ENCODE measurements around the gene RASGRP2. TPM values are rescaled to one million over a fixed set of nuclear protein-coding genes. Genes with fewer than 3 reads are reported as not detected.
A peak's percentile ranks its signal among the peaks of the same experiment; 100 is the strongest.

The RASGRP2 gene
- total RNA-seq, 2 donors from 2014 or later, result 11.0 to 21.6 TPM

DNA sequence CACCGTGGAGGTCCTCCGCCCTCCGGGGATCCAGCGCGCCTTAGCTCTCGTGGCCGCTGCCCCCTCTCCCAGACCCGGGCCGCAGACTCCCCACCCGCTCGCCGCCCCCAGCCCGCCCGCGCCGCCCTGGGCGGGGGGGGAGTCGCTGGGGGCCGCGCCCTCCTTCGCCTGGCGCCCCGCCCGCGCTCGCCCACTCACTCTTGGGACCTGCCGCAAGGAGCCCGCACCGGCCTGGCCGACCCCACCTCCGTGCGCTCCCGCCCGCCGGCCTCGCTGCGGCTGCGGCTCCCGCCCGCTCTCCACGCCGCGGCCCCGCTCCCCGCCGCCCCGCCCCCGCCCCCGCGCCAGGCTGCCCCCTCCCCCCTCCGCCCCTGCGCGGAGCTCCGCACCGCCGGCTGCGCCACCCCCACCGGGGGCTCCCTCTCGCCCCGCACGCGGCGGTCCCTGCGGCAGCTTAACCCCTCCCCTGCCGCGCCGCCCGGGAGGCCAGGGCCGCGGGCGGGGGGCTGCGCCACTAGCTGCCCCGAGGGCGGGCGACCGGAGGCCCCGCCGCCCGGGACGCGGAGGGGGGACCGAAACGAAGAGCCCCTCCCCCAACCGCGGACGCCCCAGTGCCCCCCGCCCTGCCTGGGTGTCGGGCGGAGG, 724 bp upstream of the RASGRP2 start:
- H3K4me1 Mint-ChIP-seq, result peaks cover 14% of the 10 kb centered on the region
- H3K9me3 Mint-ChIP-seq, result no peaks in the 10 kb centered on the region
- H3K27ac Mint-ChIP-seq, result peak overlapping the region; percentile 82
- no peaks in the 10 kb centered on the region for H3K36me3 Mint-ChIP-seq (ENCODE audit: low read depth)
- H3K4me3 Mint-ChIP-seq, result peak overlapping the region; percentile 94
- H3K27me3 Mint-ChIP-seq, result no peaks in the 10 kb centered on the region
- ATAC-seq (replicated peaks), result no peak

DNA sequence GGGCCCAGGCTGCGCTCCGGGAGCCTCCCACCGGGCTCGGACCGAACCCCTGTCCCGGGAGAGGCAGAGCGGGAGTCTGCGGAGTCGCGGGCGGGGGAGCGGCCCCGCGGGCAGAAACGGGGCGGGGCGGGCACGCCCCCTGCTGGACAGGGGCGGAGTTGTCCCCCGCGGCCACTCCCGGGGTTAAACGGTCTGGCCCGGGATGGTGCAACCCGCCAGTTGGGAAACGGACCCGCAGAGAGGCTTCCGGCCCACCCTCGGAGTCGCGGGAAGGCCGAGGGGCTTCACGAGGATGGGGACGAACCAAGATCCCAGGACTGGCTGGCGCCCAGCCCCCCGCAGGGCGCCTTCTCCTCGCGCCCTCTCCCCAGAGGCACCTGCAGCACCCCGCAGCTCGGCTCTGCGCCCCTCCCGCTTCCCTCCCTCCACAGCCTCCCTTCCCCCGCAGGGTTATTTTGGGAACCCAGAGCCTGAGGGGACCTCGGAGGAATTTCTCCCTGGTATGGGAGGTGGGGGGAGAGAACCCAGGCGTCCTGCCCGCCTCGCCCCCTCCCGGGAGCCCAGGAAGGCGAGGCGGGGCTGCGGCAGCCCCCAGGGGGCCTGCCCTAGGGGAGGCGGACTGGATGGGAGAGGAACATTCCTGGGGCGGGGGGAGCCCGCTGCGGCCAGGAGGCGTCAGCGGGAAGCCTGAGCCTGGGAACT, 902 bp downstream of the RASGRP2 start:
- H3K9me3 Mint-ChIP-seq, result no peaks in the 10 kb centered on the region
- no peaks in the 10 kb centered on the region for H3K27me3 Mint-ChIP-seq
- ATAC-seq (replicated peaks), result peak; percentile 67
- no peak overlapping the region for H3K27ac Mint-ChIP-seq
- peaks cover 14% of the 10 kb centered on the region for H3K4me1 Mint-ChIP-seq
- H3K36me3 Mint-ChIP-seq (ENCODE audit: low read depth), result peaks cover under 1% of the 10 kb centered on the region
- H3K4me3 Mint-ChIP-seq, result peak overlapping the region; percentile 94

DNA sequence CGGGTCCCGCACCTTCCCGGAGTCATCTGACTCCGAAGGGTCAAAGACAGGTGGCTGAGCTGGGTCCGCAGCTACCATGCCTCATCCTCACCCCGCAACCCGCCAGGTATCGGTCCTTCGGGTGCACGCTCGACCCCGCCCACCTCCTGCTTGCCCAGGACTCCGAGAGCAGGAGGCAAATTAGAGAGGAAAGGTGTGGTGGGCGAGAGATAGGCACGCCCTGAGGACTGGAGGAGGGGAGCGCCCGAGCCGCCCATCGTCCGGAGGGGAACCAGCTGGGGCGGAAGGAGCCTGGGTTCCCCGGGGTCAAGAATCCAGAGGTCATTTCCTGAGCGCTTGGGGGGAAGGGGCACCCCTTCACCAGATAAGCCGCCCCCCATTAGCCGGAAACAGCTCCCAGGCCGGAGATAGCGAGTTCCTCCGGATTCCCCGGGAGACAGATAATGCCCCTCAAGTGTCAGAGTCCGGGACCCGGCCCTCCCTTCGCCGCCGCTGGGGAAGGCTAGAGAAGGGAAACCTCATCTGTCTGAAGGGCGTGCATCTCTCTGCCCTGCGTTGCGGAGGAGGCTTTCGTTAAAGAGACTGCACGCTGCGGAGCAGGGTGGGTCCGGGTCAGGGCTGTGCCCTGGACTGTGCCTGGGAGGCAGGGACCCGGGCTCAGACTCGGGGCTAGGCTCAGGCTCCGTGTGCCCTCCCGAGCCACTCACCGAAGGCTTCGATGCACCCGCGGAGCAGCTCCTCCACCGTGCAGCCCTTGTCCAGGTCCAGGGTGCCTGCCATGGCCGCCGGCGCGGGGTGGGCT, 1.7 kb downstream of the RASGRP2 start:
- H3K4me3 Mint-ChIP-seq, result peak overlapping the region; percentile 75
- H3K27me3 Mint-ChIP-seq, result no peaks in the 10 kb centered on the region
- peak overlapping the region; percentile 33 for H3K27ac Mint-ChIP-seq
- ATAC-seq (replicated peaks), result peak; percentile 35
- peaks cover 14% of the 10 kb centered on the region for H3K4me1 Mint-ChIP-seq
- H3K36me3 Mint-ChIP-seq (ENCODE audit: low read depth), result peaks cover 8% of the 10 kb centered on the region
- no peaks in the 10 kb centered on the region for H3K9me3 Mint-ChIP-seq

DNA sequence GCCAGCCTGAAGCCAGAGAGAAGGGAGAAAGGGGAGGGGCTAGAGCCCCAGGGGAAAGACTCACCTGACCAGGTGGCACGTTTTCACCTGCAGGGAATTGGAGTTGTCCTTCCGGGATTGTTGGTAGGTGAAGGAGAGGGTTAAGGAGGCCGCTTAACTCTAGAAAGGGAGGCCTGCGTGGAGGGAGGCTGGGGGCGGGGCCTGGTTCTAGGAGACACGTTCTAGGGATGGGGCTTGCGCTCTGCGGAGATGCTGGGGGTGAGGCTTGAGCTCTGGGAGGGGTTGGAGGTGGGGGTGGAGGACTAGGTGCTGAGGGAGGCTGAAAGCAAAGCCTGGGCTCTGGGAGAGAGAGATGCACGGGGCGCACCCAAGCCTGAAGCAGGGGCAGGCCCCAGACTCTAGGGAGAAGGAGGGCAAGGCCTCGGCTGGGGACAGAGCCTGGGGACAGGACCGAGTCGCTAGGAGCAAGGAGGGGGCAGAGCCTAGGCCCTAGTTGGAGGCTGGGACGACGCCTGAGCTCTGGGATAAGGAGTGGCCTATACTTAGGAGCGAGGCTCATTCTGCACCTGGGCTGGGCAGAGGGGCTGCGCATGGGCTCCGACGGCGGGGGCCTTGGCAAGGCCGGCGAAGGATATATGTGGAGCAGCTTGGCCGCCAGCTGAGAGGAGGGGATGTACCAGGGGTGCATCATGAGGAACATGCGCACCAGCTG, 2.4 kb downstream of the RASGRP2 start:
- peaks cover 13% of the 10 kb centered on the region for H3K36me3 Mint-ChIP-seq (ENCODE audit: low read depth)
- peak overlapping the region; percentile 75 for H3K4me3 Mint-ChIP-seq
- H3K4me1 Mint-ChIP-seq, result peaks cover 14% of the 10 kb centered on the region
- H3K9me3 Mint-ChIP-seq, result no peaks in the 10 kb centered on the region
- no peak for ATAC-seq (replicated peaks)
- peak overlapping the region; percentile 33 for H3K27ac Mint-ChIP-seq
- no peaks in the 10 kb centered on the region for H3K27me3 Mint-ChIP-seq

DNA sequence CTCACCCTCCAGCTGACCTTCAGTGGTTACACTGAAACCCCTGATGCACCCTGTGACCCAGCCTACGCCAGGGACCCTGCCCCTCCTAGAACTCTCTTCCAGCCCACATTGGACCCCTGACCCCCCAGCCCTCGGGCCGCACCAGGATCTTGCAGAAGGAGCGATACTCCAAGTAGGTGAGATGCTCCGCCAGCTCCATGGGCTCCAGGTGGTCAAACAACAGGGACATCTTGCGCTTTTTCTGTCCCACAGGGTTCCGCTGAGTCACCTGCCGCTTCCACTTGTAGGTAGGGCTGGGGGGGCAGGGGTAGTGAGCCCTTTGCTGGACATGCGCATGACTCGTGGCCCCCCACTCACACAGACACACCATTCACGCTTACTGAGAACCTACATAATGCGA, 4.1 kb downstream of the RASGRP2 start:
- ATAC-seq (replicated peaks), result no peak
- no peak overlapping the region for H3K27ac Mint-ChIP-seq
- peaks cover 26% of the 10 kb centered on the region for H3K36me3 Mint-ChIP-seq (ENCODE audit: low read depth)
- H3K4me3 Mint-ChIP-seq, result no peak overlapping the region
- peaks cover 14% of the 10 kb centered on the region for H3K4me1 Mint-ChIP-seq
- H3K9me3 Mint-ChIP-seq, result no peaks in the 10 kb centered on the region
- H3K27me3 Mint-ChIP-seq, result no peaks in the 10 kb centered on the region

DNA sequence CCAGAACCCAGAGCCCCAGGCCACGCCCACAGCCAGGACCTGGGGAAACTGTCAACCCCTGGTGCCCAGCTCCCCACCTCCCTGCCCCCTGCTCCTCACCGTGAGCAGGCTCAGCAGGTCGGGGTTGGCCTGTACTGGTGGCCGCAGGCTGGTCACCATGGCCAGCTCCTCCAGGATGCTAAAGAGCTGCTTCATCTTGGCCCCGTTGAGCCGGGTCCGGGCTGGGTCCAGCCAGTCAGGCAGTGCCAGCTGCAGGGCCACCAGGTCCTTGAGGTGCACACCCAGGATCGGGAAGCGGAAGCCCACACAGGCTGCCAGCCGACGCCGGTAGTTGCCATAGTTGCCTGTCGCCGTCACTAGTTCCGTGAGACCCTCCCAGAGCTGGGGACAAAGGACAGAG, 7.3 kb downstream of the RASGRP2 start:
- Mint-ChIP-seq H3K27ac (peak overlapping the region; percentile 67), H3K9me3 (no peaks in the 10 kb centered on the region), H3K36me3 (ENCODE audit: low read depth) (peaks cover 52% of the 10 kb centered on the region), H3K4me1 (peaks cover 6% of the 10 kb centered on the region), H3K4me3 (no peak overlapping the region), H3K27me3 (no peaks in the 10 kb centered on the region)
- ATAC-seq (replicated peaks), result no peak

DNA sequence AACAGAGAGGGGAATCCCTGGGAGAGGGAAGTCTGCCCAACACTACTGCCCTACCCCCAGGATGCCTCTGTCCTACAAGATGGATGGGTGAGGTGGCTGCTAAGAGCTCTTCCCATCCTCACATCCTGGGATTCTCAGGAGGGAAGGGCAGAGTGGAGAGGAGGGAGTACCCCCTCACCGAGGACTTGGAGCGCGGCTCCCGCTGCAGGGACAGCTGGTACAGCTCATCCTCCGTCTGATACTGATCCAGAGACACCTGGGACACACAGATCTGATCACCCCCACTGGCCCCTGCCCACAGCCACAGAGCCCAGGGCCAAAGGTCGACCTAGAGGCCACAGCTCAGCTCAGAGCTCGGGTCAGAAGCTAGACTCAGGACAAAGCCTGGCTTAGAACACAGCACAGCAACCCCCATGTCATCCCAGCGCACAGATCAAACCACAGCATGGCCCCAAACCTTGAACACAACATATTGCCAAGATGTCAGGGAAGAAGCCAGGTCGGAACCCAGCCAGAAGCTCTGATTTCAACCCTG, 8.2 kb downstream of the RASGRP2 start:
- H3K27ac Mint-ChIP-seq, result peak overlapping the region; percentile 67
- peaks cover 6% of the 10 kb centered on the region for H3K4me1 Mint-ChIP-seq
- peaks cover 59% of the 10 kb centered on the region for H3K36me3 Mint-ChIP-seq (ENCODE audit: low read depth)
- no peak overlapping the region for H3K4me3 Mint-ChIP-seq
- no peak for ATAC-seq (replicated peaks)
- H3K9me3 Mint-ChIP-seq, result no peaks in the 10 kb centered on the region
- no peaks in the 10 kb centered on the region for H3K27me3 Mint-ChIP-seq

DNA sequence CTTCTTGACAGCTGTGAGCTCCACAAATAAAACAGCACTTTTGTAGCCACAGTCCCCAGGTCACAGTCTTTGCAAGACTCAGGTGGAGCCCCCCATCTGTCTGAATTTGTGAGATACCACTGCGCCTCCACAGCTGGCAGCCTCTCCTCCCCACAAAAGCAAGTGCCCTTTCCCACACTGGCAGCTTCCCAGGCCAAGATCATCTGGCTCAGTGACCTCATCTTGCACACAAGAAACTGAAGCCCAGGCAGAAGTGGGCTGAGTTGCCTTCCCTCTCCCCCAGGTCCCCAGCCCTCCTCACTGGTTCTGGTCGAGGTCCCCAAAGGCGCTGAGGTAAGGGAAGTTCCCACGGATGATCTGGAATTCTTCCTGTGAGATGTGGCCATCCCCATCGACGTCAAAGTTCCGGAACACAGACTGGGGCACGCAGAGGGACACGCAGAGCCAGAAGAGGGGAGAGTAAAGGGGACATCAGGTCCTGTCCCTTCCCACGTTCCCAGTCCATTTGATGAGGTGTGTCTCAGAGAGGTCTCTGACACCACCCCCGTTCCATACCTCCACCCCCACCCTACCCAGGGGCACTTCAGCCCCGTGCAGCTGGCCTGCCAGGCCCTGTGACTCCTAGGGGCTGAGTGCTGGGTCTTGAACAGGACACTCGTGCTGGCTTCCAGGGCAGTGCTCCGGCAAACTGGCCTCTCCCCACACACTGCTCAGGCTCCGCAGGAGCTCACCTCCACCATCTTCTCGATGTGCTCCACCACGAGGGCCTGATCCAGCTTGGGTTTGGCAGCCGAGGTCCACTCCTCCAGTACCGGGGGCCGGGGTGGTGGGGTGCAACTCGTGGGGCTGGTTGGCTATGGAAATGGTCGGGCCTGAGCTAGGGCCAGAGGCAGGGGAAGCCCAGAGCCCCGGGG, 8.9 kb downstream of the RASGRP2 start:
- Mint-ChIP-seq H3K36me3 (ENCODE audit: low read depth) (peaks cover 64% of the 10 kb centered on the region), H3K4me1 (no peaks in the 10 kb centered on the region), H3K4me3 (no peak overlapping the region), H3K27ac (peak overlapping the region; percentile 42), H3K27me3 (no peaks in the 10 kb centered on the region), H3K9me3 (no peaks in the 10 kb centered on the region)
- no peak for ATAC-seq (replicated peaks)

DNA sequence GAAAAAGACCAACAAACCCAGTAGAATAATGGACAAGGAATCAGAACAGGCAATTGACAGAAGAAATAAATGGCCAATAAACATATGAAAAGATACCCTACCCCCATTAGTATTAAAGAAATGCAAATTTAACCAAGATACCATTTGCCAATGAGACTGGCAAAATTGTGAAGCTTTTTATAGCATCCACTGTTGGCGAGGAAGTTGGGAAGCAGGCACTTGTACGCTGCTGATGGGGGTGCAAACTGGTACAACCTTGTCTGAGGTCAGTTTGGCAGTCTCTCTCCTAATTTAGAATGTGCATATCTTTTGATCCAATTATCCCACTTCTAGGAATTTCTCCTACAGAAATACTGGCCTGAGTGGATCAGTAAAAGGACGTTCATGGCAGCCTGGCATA, 12.3 kb downstream of the RASGRP2 start:
- Mint-ChIP-seq H3K27ac (no peak overlapping the region), H3K4me1 (no peaks in the 10 kb centered on the region), H3K36me3 (ENCODE audit: low read depth) (peaks cover 75% of the 10 kb centered on the region), H3K9me3 (no peaks in the 10 kb centered on the region), H3K4me3 (no peak overlapping the region), H3K27me3 (no peaks in the 10 kb centered on the region)
- no peak for ATAC-seq (replicated peaks)

DNA sequence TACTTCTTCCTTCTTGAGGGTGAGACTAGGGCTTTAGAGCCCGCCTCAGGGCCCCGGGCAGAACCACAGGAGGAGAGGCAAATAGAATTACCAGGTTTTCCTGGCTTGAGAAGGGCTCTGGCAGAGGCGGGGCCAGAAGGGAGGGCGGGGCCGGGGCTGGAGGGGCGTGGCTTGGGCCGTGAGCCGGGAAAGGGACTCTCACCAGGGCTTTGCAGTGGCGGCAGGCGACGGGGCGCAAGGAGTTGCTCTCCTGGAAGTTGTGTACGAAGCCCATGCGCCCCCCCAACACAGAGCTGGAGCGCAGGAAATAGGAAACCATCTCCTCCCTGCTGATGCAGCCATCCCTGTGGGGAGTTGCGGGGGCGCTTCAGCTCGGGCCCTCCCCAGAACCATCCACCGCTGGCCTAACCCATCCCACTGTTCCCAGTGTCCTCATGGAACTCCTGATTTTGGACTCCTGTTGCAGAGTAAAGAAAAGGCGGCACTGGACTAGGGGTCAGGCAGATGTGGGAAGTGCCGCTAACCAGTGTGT, 14.0 kb downstream of the RASGRP2 start:
- Mint-ChIP-seq H3K4me3 (no peak overlapping the region), H3K27me3 (no peaks in the 10 kb centered on the region), H3K9me3 (no peaks in the 10 kb centered on the region), H3K27ac (no peak overlapping the region), H3K4me1 (no peaks in the 10 kb centered on the region), H3K36me3 (ENCODE audit: low read depth) (peaks cover 63% of the 10 kb centered on the region)
- peak; percentile 52 for ATAC-seq (replicated peaks)

DNA sequence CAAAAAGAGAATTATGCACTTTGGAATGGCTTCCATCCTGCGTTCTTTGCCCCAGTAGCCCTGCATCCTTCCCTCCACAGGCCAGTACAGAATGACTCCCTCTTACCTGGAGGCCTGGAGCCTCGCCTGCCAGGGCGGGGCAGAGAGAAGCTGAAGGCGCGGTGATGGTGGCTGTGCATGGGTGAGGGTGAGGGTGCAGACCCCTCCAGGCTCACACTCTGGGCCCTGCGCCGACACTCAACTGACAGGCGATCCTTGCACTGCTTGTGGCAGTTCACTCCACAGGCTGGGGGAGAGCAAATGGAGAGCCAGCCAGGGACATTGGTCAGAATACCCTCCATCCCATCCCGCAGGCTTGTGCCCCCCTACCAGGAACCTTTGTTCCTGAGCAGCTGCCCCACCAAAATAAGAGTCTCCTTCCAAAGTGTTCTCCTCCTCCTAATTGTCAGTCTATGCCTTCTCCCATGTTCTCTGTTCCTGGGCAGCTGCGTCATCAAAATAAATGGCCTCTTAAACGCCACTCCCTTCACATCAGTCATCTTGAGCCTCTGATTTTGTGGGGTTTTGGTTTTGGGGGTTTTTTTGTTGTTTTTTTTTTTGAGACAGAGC, 15.1 kb downstream of the RASGRP2 start:
- Mint-ChIP-seq H3K36me3 (ENCODE audit: low read depth) (peaks cover 57% of the 10 kb centered on the region), H3K9me3 (no peaks in the 10 kb centered on the region), H3K27ac (no peak overlapping the region), H3K27me3 (no peaks in the 10 kb centered on the region), H3K4me3 (no peak overlapping the region), H3K4me1 (no peaks in the 10 kb centered on the region)
- no peak for ATAC-seq (replicated peaks)

DNA sequence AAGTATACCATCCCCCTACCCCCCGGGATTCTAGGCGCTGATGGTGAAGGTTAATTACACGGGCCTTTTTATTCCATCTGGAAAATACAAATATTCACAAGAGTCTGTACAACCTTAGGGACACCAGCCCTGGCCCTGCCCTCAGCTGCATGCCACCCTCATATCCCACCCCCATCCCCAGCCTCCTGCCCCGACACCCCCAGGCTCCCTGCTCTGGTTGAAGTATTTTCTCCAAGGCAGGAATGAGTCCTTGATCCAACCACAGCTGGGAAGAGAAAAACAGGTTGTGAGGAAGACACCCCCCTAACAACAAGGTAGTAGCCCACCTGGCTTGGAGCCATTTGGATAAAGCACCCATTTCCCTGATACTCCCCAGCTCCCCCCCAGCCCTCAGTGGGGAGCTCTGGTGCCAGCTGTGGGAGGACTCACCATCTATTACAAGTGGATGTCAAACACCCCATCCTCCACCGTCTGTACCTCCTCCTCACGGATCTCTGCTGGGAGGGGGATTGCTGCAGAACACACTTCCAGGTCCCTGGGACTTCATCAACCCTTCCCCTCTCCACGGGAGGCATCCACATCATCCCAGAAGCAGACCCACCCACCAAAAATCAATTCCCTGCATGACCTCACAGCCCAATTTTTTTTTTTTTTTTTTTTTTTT, 16.9 kb downstream of the RASGRP2 start:
- ATAC-seq (replicated peaks), result no peak
- no peaks in the 10 kb centered on the region for H3K9me3 Mint-ChIP-seq
- no peak overlapping the region for H3K4me3 Mint-ChIP-seq
- no peaks in the 10 kb centered on the region for H3K4me1 Mint-ChIP-seq
- no peak overlapping the region for H3K27ac Mint-ChIP-seq
- H3K27me3 Mint-ChIP-seq, result peaks cover 5% of the 10 kb centered on the region
- H3K36me3 Mint-ChIP-seq (ENCODE audit: low read depth), result peaks cover 40% of the 10 kb centered on the region

Measured in activated T-helper 17 cell treated with anti-CD3 and anti-CD28 coated beads, Interleukin-2, amount 50 U/mL, for 72 hours (primary cell).